Activated T-cell treated with anti-CD3 and anti-CD28 coated beads for 4 hours (primary cell): ENCODE data around the gene GRID1.

ENCODE experiments used
- DNase-seq: peaks from one replicate; pipeline ENCODE4 v3.0.0-alpha.2; 2020

The GRID1 gene

GRCh38 chr10:85901599-85901998 is 465.0 kb downstream of the GRID1 start:
- DNase-seq: no peak

GRCh38 chr10:85900487-85900886 is 466.1 kb downstream of the GRID1 start:
- DNase-seq: no peak

GRCh38 chr10:85900061-85900460 is 466.5 kb downstream of the GRID1 start:
- DNase-seq: no peak

- no peak for DNase-seq
Measured at GRCh38 chr10:85891472-85891871, 475.1 kb downstream of the GRID1 start.

DNA sequence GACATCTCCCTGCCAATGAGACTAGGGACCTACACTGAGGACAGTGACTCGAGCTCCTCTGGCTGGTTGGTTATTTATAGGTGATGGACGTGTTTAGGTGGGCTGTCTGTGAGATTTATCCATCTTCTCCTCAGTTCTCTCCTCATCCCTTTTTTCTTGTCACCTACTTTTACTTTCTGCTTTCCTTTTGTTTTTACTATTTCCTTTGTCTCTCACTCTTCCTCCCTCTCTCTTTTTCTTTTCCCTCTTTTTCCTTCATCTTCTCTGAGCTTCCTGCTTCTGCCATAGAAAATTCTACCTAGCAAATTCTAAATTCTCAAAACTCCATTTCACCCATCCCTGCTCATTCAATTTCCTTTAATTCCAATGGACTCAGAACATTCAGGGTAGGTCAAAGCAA is 478.0 kb downstream of the GRID1 start:
- no peak for DNase-seq

DNA sequence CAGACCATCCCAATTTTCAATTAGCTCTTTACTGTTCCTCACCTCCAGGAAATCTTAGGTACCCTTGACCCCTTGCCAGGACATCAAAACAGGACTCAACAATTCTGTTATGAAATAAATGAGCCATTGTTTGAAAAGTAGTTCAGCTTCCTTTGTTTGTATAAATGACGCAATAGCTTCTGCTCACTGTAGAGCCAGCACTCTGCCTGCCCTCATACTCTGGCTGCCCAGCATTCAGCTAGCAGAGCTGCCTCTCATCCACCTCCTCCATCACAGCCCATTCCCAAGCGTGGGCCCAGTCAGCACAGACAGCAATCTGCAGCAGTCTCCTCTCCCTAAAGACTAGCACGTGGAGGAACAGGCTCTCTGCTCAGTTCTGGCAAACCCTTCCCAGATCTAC is 478.6 kb downstream of the GRID1 start:
- no peak for DNase-seq

GRCh38 chr10:85874208-85874607 is 492.4 kb downstream of the GRID1 start:
- DNase-seq: no peak

- no peak for DNase-seq
Measured at GRCh38 chr10:85873063-85873462, 493.5 kb downstream of the GRID1 start.

DNA sequence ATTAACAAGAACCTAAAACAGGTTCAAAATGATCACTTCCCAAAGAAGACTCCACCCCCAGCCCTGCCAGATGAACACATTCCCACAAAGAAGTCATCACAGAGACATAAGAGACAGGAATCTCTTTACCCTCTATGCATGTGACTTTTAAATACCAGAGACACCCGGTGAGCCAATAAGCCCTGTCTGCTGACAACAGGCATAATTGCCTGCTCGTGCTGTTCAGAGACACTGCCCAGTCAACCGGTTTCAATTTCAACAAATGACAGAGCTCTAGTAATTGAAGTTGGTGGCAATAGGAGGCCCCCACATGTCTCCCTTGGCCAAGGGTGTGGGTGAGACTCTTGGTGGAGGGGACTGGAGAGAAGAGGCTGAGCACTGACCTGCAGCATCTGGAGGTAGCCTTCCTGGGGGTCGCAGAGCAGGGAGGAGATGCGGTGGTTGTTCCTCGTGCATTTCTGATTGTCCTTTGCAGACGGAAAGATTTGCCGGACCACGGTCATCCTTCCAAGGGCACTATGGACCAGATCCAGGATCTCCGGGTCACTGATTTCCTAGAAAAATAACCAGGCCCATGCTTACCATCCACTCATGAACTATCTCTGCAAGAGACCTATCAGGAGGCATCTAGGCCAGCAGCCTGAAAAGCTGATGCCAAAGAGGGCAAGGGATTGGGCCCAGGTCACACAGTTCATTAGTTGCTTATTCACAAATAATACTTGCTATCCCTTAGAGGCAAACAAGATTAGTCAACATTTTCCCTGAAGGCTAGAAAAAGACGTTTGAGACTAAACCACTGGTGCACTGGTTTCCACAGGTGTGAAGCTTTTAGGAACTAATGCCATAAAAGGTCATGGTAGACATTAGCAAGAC is 497.7 kb downstream of the GRID1 start:
- DNase-seq: no peak

- no peak for DNase-seq
Measured at GRCh38 chr10:85864868-85865526, 501.6 kb downstream of the GRID1 start.

- no peak for DNase-seq
Measured at GRCh38 chr10:85864173-85864549, 502.4 kb downstream of the GRID1 start.

- DNase-seq: no peak
Measured at GRCh38 chr10:85863301-85864172, 503.1 kb downstream of the GRID1 start.

GRCh38 chr10:85862771-85863170 is 503.8 kb downstream of the GRID1 start:
- DNase-seq: no peak

- DNase-seq: no peak
Measured at GRCh38 chr10:85861513-85862197, 504.9 kb downstream of the GRID1 start.

DNA sequence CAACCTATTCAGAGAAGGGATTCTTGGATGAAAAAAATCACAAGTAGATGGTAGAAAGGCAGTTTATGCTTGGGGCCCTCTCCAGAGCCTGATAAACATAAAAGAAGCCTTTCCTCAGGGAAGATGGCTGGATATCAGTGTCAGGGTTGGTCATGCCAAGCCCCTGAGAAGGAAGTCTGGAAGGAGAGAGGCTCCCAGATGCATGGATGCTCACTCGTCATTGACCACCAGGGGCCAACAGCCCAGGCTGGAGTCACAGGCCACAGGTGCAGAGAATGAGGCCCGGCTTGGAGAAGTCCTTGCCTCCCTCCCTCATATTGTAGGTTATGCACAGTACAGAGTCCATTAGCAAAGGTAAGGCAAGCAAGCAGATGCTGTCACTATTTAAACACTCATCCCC is 506.7 kb downstream of the GRID1 start:
- no peak for DNase-seq

GRCh38 chr10:85858776-85859515 is 507.6 kb downstream of the GRID1 start:
- no peak for DNase-seq

GRCh38 chr10:85857791-85858190 is 508.8 kb downstream of the GRID1 start:
- no peak for DNase-seq

DNA sequence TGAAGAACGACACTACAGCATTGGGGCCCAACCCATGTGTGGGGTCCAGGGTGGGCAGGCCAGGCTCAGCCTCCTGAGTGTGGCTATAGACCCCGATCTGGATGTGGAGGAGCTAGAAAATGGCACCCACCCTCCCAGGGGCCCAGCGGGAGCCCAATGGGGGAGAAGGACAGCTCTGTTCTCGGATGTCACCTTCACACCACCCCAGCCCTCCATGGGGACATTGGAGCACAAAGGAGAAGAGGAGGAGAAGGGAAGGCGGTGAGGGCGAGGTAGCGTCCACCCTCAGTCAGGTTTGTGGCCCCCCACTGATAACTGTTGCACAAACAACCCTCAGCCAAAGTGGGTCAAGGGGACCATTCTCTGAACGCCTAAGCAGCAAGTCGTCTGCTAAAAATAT is 509.3 kb downstream of the GRID1 start:
- no peak for DNase-seq

DNA sequence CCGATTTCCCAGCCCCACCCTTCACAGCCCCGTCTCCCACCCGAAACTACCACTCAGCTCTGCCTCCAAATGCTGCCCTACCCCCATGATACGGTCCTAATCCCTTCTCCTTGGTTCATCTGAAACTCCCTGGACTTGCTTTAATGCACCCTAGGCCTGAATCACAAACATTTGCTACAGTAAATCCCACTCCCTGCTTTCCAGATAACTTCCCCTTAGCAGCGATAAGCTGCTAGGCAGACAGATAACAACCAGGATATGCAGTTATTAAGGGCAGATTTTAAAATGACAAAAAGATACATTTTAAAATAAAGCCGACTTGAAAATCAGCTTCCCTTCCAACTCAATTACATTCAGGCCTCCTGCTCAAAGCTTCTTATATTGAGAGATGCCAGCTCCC is 514.7 kb downstream of the GRID1 start:
- no peak for DNase-seq

GRCh38 chr10:85851325-85851724 is 515.3 kb downstream of the GRID1 start:
- DNase-seq: no peak

DNA sequence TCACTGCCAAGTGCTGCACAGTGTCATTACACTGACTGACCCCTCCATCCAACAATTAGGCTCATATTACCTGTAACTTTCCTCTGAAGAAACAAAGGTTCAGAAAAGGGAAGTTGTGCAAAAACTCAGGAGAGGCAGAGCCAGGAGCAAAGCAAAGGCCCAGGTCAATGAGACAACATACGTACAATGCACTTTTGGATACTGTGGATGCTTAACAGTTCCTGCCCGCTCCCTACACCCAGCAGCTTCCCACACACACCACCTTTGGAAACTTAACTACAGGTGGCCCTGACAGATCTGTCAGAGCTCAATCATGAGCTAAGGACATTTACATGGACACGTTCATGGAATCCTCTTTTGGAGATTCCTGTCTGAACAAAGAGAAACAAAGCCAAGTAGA is 515.9 kb downstream of the GRID1 start:
- DNase-seq: no peak

DNA sequence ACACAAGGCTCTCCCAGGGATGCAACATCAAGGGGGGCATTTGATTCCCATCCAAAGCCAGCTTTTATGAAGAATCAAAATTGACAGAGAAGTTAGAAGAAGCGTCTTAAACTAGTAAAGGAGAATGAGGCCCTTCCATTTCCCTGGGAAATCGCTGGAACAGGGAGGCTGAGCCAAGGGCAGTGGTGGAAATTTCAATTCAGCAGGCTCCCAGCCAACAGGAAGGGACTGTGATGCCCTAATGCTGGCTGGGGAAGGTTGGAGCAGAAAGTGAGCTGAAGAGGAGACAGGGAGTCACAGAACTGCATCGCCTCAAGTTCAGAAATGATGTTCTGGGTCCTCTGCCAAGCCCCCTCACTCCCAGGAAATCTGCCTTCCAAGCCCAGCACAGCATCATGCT is 517.3 kb downstream of the GRID1 start:
- no peak for DNase-seq
